ENCODE measurements around the gene EHD2.
"Not testable (repeated sequence)": the region's sequence is repeated elsewhere in the genome, so short reads cannot be mapped to it uniquely, and the experiment has no call there.

Gene EHD2

GRCh38 chr19:47761566-47761965 is 48.3 kb downstream of the EHD2 start:
- DNase-seq (ENCODE audit: low read depth): no peak
- H3K4me3 ChIP-seq (ENCODE audit: low read depth, low read length): no peak overlapping the region

- no peak for DNase-seq (ENCODE audit: low read depth)
- H3K4me3 ChIP-seq (ENCODE audit: low read depth, low read length): no peak overlapping the region
Observed at GRCh38 chr19:47762151-47762550, 48.9 kb downstream of the EHD2 start.

- no peak overlapping the region for H3K4me3 ChIP-seq (ENCODE audit: low read depth, low read length)
- DNase-seq (ENCODE audit: low read depth): no peak
Observed at GRCh38 chr19:47762615-47763308, 49.5 kb downstream of the EHD2 start.

DNA sequence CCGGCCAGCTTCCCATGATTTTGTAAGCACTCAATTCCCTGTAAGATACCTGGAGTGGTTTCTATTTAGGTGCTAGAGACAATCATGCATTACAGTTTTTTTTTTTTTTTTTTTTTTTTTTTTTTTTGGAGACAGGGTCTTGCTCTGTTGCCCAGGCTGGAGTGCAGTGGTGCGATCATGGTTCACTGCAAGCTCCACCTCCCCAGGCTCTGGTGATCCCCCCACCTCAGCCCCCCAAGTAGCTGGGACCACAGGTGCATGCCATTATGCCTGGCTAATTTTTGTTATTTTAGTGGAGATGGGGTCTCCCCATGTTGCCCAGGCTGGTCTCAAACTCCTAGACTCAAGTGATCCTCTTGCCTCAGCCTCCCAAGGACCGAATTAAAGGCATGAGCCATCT is 51.5 kb downstream of the EHD2 start:
- H3K4me3 ChIP-seq (ENCODE audit: low read depth, low read length); DNase-seq (ENCODE audit: low read depth): not testable (repeated sequence)

DNA sequence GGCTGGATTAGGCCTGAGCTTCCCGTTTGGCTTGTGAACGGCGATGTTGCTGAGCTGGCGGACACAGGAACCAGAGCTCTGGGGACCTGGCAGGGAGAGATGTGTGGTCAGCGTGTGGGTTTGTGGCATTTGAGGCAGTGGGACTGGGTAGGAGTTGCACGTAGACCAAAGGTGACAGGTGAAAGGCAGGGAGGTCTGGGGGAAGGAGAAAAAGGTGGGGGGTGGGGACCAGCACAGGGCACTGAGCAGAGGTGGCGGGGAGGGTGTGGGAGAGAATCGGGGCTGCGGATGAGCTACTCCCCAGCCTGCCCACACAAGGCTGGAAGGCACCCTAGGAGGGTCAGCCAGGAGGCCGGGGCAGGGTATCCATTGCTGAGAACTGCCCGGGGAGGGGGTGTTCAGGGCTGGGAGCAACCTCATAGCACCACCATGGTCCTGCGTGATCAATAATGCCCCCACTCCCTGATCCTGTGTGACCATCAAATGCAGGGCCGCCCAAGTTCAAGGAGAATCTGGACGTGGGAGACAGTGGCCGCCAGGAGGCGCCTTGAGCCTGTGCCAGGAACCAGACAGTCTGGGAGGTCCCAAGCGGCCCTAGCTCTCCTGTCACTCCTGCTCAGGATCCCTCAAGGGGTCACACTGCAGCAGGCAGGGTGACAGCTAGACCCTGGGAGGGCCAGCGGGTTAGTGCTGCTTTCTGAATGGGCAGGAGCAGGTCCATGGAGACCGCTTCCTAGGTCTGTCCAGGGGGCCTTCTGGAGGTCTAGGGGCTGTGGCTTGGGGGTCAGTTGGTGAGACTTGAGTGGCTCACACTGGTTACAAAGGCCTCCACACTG is 52.5 kb downstream of the EHD2 start:
- no peak for DNase-seq (ENCODE audit: low read depth)
- H3K4me3 ChIP-seq (ENCODE audit: low read depth, low read length): no peak overlapping the region

DNA sequence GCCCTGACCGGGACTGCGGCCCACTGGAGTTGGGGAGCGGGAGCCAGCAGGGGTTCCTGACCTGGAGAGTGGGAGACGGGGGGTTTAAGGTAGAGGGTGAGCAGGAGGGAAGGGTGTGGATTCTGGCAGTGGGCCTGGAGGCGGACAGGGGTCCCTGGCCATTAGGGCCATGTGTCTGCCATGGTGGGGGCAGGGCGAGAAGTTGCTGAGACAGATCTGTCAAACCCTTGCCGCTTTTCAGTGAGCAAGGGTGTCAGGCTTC is 53.1 kb downstream of the EHD2 start:
- no peak for DNase-seq (ENCODE audit: low read depth)
- H3K4me3 ChIP-seq (ENCODE audit: low read depth, low read length): no peak overlapping the region

- H3K4me3 ChIP-seq (ENCODE audit: low read depth, low read length): no peak overlapping the region
- DNase-seq (ENCODE audit: low read depth): no peak
Observed at GRCh38 chr19:47766670-47767069, 53.4 kb downstream of the EHD2 start.

- no peak for DNase-seq (ENCODE audit: low read depth)
- H3K4me3 ChIP-seq (ENCODE audit: low read depth, low read length): no peak overlapping the region
Observed at GRCh38 chr19:47767349-47767748, 54.1 kb downstream of the EHD2 start.

- no peak overlapping the region for H3K4me3 ChIP-seq (ENCODE audit: low read depth, low read length)
Observed at GRCh38 chr19:47768604-47769003, 55.4 kb downstream of the EHD2 start.

GRCh38 chr19:47769534-47769933 is 56.3 kb downstream of the EHD2 start:
- DNase-seq (ENCODE audit: low read depth): no peak
- no peak overlapping the region for H3K4me3 ChIP-seq (ENCODE audit: low read depth, low read length)

More at GRCh38 chr19:47768604-47769003, 55.4 kb downstream of the EHD2 start:
- no peak for DNase-seq (ENCODE audit: low read depth)

GRCh38 chr19:47771291-47771690 is 58.1 kb downstream of the EHD2 start:
- not testable (repeated sequence) for DNase-seq (ENCODE audit: low read depth); H3K4me3 ChIP-seq (ENCODE audit: low read depth, low read length)

DNA sequence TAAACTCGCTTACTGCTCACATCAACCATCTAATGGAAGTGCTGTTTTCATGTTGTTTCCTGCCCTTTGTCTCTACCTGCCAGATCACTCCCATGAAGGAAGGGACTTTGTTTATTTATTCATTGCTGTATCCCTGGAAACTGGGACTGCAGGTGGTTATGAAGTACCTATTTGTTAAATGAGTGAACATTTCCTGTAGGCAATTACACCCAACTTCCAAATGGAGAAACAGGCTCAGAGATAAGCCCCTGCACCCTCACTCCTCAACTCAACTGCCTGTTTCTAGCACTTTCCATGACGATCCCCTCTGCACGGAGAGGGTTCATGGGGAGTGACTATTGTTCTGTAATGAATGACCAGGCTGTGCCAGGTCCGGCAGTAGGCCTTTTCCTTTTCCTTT is 63.3 kb downstream of the EHD2 start:
- no peak for DNase-seq (ENCODE audit: low read depth)
- H3K4me3 ChIP-seq (ENCODE audit: low read depth, low read length): no peak overlapping the region

- peak overlapping the region; percentile 93 for H3K4me3 ChIP-seq (ENCODE audit: low read depth, low read length)
- DNase-seq (ENCODE audit: low read depth): not testable (repeated sequence)
Observed at GRCh38 chr19:47777245-47778048, 64.2 kb downstream of the EHD2 start.

GRCh38 chr19:47778049-47778953 is 65.1 kb downstream of the EHD2 start, which contains the start of gene SELENOW:
Gene SELENOW, plus strand, starts transcription at chr19:47778703. Its CDS starts 83 bp downstream, at chr19:47778786.
- H3K4me3 ChIP-seq (ENCODE audit: low read depth, low read length): peak within 1 kb of the TSS; percentile 93
- no peak for DNase-seq (ENCODE audit: low read depth)

- H3K4me3 ChIP-seq (ENCODE audit: low read depth, low read length): peak overlapping the region; percentile 93
- no peak for DNase-seq (ENCODE audit: low read depth)
Observed at GRCh38 chr19:47778954-47779351, 65.7 kb downstream of the EHD2 start.

GRCh38 chr19:47779524-47780214 is 66.4 kb downstream of the EHD2 start:
- no peak for DNase-seq (ENCODE audit: low read depth)
- peak overlapping the region; percentile 93 for H3K4me3 ChIP-seq (ENCODE audit: low read depth, low read length)

- H3K4me3 ChIP-seq (ENCODE audit: low read depth, low read length): peak overlapping the region; percentile 93
- DNase-seq (ENCODE audit: low read depth): no peak
Observed at GRCh38 chr19:47780215-47780551, 67.0 kb downstream of the EHD2 start.

GRCh38 chr19:47781590-47782262 is 68.5 kb downstream of the EHD2 start:
- no peak for DNase-seq (ENCODE audit: low read depth)
- H3K4me3 ChIP-seq (ENCODE audit: low read depth, low read length): no peak overlapping the region

All from skeletal muscle cell (primary cell).